LNCAP (cell line): Measurements from ENCODE around the gene ATG2A.

Source experiments
- CTCF ChIP-seq: fragments of 450-650 bp; IDR thresholded peaks from 2 replicates; pipeline ENCODE4 v1.5.1; 2017; ENCODE audit warnings: mild to moderate bottlenecking

Gene ATG2A

GRCh38 chr11:64923151-64923661, 6.2 kb upstream of the ATG2A start:
- no peak for TF ChIP-seq CTCF

- no peak for TF ChIP-seq CTCF
These were observed 4.4 kb upstream of the ATG2A start for GRCh38 chr11:64921384-64921783.

GRCh38 chr11:64920124-64920523, 3.1 kb upstream of the ATG2A start:
- TF ChIP-seq CTCF, result no peak

GRCh38 chr11:64919627-64920026, 2.6 kb upstream of the ATG2A start:
- no peak for TF ChIP-seq CTCF

GRCh38 chr11:64918017-64918416, 1.0 kb upstream of the ATG2A start:
- TF ChIP-seq CTCF, result no peak; the same call in 1 of the 2 replicates

GRCh38 chr11:64917663-64917995, 620 bp upstream of the ATG2A start:
- no peak for TF ChIP-seq CTCF

GRCh38 chr11:64916040-64916774, 802 bp downstream of the ATG2A start:
- TF ChIP-seq CTCF, result no peak
